PFSK-1 (cell line): ENCODE measurements around the gene PTDSS2.

ENCODE experiments used
- FOXP2 ChIP-seq: optimal IDR thresholded peaks from 2 replicates; pipeline ENCODE3; 2011; ENCODE audit warnings: borderline replicate concordance, control low read depth, inconsistent platforms; ENCODE audit not compliant: insufficient read depth; ENCODE audit errors: extremely low read length, extremely low read depth
- POLR2AphosphoS5 ChIP-seq: IDR thresholded peaks from 2 replicates; pipeline ENCODE4 v1.6.1; 2012; ENCODE audit warnings: low read depth, mild to moderate bottlenecking, control low read depth, low read length, moderate library complexity
- SIN3A ChIP-seq: IDR thresholded peaks from 2 replicates; pipeline ENCODE4 v1.6.1; 2012; ENCODE audit warnings: mild to moderate bottlenecking, low read length, moderate library complexity, borderline replicate concordance; ENCODE audit not compliant: insufficient read depth
- TAF1 ChIP-seq: IDR thresholded peaks from 2 replicates; pipeline ENCODE4 v1.6.1; 2012; ENCODE audit warnings: low read length, control low read depth, borderline replicate concordance; ENCODE audit not compliant: insufficient read depth
- TF ChIP-seq, protein P1 (sequence below), 2 experiments: IDR thresholded peaks; 2 replicates each; pipeline versions ENCODE4 v1.6.1 to v1.8.0; 2011 to 2012; ENCODE audit warnings: low read depth in 2 of 2, low read length in 2 of 2, control low read depth in 1 of 2, inconsistent platforms in 1 of 2, mild to moderate bottlenecking in 1 of 2, moderate library complexity in 1 of 2; ENCODE audit not compliant: insufficient read depth in 1 of 2

PTDSS2 gene

DNA sequence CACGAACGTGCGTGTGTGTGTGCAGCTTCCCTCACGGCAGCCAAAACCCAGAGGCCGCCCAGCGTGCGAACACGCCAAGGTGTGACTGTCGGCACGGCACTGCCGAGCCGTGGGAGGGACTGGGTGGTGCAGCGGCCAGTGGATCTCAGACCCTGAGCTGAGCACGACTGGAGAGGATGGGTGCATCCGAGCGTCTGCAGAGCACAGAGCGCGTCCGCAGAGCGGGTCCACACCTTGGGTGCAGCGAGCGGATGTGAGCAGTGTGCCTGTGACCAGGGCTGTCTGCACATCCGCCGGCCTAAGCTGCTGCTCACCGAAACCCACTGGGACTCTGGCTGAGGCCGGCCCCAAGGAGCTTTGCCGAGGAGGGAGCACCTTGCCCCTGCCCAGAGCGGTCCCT is 22.7 kb downstream of the PTDSS2 start:
- no peak for TF ChIP-seq POLR2AphosphoS5
- TF ChIP-seq FOXP2 = no peak
- no peak for TF ChIP-seq TAF1

DNA sequence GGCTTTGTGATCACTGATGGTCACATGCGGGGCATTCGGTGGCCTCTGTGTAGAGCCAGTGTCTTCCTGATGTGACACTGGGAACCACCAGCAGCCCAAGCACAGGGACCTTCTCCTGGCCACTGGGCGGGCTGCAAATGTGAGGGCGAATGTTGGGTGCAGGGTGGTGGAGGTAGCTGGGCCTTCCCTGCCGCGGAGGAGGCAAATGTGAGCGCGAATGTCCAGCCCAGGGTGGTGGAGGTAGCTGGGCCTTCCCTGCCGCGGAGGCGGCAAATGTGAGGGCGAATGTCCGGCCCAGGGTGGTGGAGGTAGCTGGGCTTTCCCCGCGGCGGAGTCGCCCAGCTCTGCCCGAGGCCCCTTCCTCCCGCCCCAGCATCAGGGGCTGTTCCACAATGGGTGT is 23.3 kb downstream of the PTDSS2 start:
- TF ChIP-seq, protein P1, sequence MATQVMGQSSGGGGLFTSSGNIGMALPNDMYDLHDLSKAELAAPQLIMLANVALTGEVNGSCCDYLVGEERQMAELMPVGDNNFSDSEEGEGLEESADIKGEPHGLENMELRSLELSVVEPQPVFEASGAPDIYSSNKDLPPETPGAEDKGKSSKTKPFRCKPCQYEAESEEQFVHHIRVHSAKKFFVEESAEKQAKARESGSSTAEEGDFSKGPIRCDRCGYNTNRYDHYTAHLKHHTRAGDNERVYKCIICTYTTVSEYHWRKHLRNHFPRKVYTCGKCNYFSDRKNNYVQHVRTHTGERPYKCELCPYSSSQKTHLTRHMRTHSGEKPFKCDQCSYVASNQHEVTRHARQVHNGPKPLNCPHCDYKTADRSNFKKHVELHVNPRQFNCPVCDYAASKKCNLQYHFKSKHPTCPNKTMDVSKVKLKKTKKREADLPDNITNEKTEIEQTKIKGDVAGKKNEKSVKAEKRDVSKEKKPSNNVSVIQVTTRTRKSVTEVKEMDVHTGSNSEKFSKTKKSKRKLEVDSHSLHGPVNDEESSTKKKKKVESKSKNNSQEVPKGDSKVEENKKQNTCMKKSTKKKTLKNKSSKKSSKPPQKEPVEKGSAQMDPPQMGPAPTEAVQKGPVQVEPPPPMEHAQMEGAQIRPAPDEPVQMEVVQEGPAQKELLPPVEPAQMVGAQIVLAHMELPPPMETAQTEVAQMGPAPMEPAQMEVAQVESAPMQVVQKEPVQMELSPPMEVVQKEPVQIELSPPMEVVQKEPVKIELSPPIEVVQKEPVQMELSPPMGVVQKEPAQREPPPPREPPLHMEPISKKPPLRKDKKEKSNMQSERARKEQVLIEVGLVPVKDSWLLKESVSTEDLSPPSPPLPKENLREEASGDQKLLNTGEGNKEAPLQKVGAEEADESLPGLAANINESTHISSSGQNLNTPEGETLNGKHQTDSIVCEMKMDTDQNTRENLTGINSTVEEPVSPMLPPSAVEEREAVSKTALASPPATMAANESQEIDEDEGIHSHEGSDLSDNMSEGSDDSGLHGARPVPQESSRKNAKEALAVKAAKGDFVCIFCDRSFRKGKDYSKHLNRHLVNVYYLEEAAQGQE (IDR thresholded peaks at IDR 0.05; ENCODE audit: insufficient read depth in 1 of 2, low read depth in 2 of 2, low read length in 2 of 2) = no peak
- TF ChIP-seq POLR2AphosphoS5 = no peak
- TF ChIP-seq SIN3A = no peak
- no peak for TF ChIP-seq TAF1
- no peak for TF ChIP-seq FOXP2

DNA sequence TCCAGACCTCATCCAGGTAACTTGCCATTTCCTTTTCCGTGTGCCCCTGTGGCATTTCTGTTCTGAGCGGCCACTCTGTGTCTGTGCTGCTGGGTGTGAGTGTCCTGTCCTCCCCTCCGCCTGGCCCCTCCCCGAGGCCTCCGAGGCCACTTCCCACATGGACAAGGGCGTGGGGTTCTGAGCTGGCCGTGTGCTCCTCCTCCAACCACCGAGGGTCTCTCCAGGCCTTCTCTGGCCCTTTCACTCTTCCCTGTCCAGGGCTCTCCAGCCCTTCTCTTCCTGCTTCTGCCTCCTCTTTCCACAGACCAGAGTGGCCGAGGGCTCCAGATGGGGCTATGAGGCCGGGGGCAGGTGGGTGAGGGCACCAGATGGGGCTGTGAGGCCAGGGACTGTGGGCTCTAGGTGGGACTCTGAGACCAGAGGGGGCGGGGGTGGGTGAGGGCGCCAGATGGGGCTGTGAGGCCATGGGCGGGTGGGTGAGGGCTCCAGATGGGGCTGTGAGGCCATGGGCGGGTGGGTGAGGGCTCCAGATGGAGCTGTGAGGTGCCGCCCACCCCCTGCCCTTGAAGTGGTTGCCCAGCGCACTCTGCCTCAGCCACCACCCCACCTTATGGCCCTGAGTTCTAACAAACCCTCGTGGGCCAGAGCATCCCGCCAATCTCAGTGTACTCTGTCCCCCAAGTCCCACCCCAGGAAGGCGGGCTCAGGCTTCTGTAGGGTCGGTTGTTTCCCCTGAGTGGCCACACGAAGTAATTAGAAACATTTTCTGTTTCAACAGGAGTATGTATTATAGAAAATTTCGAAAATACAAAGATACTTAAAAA is 24.1 kb downstream of the PTDSS2 start:
- TF ChIP-seq POLR2AphosphoS5 (no peak), TAF1 (no peak), FOXP2 (no peak), SIN3A (no peak)
- TF ChIP-seq, protein P1 (IDR thresholded peaks at IDR 0.05; ENCODE audit: insufficient read depth in 1 of 2, low read depth in 2 of 2, low read length in 2 of 2) = no peak

DNA sequence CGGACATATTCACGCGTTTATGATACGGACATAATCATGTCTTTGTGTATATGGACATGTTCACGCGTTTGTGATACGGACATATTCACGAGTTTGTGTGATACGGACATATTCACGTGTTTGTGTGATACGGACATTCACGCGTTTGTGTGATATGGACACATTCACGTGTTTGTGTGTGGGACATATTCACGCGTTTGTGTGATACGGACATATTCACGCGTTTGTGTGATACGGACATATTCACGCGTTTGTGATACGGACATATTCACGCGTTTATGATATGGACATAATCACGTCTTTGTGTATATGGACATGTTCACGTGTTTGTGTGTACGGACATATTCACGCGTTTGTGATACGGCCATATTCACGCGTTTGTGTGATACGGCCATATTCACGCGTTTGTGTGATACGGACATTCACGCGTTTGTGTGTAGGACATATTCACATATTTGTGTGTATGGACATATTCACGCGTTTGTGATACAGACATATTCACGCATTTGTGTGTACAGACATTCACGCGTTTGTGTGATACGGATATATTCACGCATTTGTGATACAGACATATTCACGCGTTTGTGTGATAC is 24.9 kb downstream of the PTDSS2 start:
- TF ChIP-seq POLR2AphosphoS5 = no peak
- TF ChIP-seq TAF1 = no peak
- TF ChIP-seq, protein P1 (IDR thresholded peaks at IDR 0.05; ENCODE audit: insufficient read depth in 1 of 2, low read depth in 2 of 2, low read length in 2 of 2) = no peak
- no peak for TF ChIP-seq FOXP2
- no peak for TF ChIP-seq SIN3A

DNA sequence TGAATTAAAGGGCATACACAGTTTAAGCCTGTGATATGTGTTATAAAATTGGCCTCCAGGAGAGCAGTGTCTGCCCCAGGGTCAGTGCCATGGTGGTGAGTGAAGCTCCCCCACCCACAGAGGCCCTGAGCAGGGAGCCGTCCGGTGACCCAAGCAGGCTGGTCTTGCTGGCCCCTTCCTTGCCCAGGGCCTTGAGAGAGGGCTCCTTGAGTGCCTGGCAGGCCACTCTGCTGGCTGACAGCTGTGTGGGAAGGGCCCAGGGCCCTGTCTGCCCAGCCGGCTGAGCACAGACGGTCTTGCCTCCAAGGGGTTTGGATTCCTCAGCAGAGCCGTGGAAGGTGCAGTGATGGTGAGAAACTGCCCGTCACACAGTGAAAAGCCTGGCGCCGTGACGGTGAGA is 25.9 kb downstream of the PTDSS2 start:
- TF ChIP-seq TAF1 = no peak
- TF ChIP-seq FOXP2 = no peak
- TF ChIP-seq SIN3A = no peak
- TF ChIP-seq, protein P1 (IDR thresholded peaks at IDR 0.05; ENCODE audit: insufficient read depth in 1 of 2, low read depth in 2 of 2, low read length in 2 of 2) = no peak
- no peak for TF ChIP-seq POLR2AphosphoS5

DNA sequence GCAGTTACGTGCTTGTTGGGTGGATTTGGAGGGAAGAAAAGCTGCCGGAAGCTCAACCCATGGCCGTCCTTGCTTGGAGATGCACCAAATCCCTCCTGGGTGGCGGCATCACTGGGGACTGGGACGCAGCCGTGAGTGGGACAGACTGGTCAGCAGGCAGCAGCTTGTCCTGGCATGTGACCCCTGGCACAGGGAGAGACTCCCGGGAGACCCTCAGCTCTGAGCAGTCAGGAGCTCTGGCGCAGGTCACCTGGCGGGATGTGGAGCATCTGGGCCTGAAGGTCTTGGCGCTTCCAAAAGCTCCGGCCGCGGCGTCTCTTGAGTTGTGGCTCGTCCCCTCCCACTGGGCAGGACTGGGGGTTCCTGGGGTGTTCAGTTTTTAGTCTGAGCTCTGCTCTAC is 26.3 kb downstream of the PTDSS2 start:
- TF ChIP-seq POLR2AphosphoS5 (no peak), TAF1 (no peak), FOXP2 (no peak), SIN3A (no peak)
- TF ChIP-seq, protein P1 (IDR thresholded peaks at IDR 0.05; ENCODE audit: insufficient read depth in 1 of 2, low read depth in 2 of 2, low read length in 2 of 2) = no peak
